Naive thymus-derived CD4-positive, alpha-beta T cell (primary cell): Measurements from ENCODE around the gene LCE2A. TPM values are rescaled to one million over a fixed set of nuclear protein-coding genes. Genes with fewer than 3 reads are reported as not detected.
"Not testable (repeated sequence)": the region's sequence is repeated elsewhere in the genome, so short reads cannot be mapped to it uniquely, and the experiment has no call there.

Experiments used
- ATAC-seq: fragments of 150-1000 bp; cut with Tn5 transposase; 2 replicates; pipeline ENCODE4 v1.10.0; 2021; ENCODE audit warnings: mild to moderate bottlenecking, moderate library complexity
- CTCF ChIA-PET: fragments of 350-600 bp; sonication (Branson Sonifier 250); formaldehyde crosslinking; loops from one replicate; lab custom pipeline; 2021; ENCODE audit warnings: antibody characterized with exemption; lab: Charles Lee
- POLR2A ChIA-PET: fragments of 350-600 bp; sonication (Branson Sonifier 250); formaldehyde crosslinking; loops from one replicate; lab custom pipeline; 2021; ENCODE audit warnings: antibody characterized with exemption, inconsistent platforms; lab: Charles Lee
- DNase-seq, 9 donors: peaks; one replicate each; pipeline versions ENCODE4 v3.0.0 to v3.0.0-alpha.2; 2020 to 2022; ENCODE audit warnings: mixed read lengths in 1 of 9
- H3K27ac ChIP-seq: one replicate; pipeline ENCODE4 v1.7.0; 2013; ENCODE audit warnings: mild to moderate bottlenecking, low read depth, low read length, moderate library complexity
- H3K27me3 ChIP-seq, 2 donors: one replicate each; pipeline ENCODE4 v1.7.0; 2013; ENCODE audit warnings: low read length in 2 of 2, mild to moderate bottlenecking in 2 of 2, moderate library complexity in 2 of 2; ENCODE audit not compliant: control insufficient read depth in 2 of 2, insufficient read depth in 2 of 2
- H3K36me3 ChIP-seq, 3 experiments: 1 replicate in 2 of 3; 2 replicates in 1 of 3; pipeline ENCODE4 v1.7.0; 2013; ENCODE audit warnings: low read length in 3 of 3, mild to moderate bottlenecking in 3 of 3, moderate library complexity in 1 of 3; ENCODE audit not compliant: insufficient read depth in 3 of 3, control insufficient read depth in 2 of 3
- H3K4me1 ChIP-seq, 2 donors: one replicate each; pipeline ENCODE4 v1.7.0; 2013; ENCODE audit warnings: low read length in 2 of 2, mild to moderate bottlenecking in 2 of 2, moderate library complexity in 1 of 2; ENCODE audit not compliant: control insufficient read depth in 2 of 2, insufficient read depth in 2 of 2
- H3K4me3 ChIP-seq: 2 replicates; pipeline ENCODE4 v1.7.0; 2013; ENCODE audit warnings: mild to moderate bottlenecking, low read length
- H3K9me3 ChIP-seq, 3 experiments: 1 replicate in 2 of 3; 2 replicates in 1 of 3; pipeline ENCODE4 v1.7.0; 2013; ENCODE audit warnings: low read length in 3 of 3; ENCODE audit not compliant: control insufficient read depth in 2 of 3
- H3K27ac Mint-ChIP-seq, 9 donors: one replicate each; pipeline ENCODE4 v1.8.0; 2020 to 2022; ENCODE audit warnings: mixed read lengths in 9 of 9, mild to moderate bottlenecking in 8 of 9, moderate library complexity in 5 of 9, inconsistent platforms in 2 of 9
- H3K27me3 Mint-ChIP-seq, 5 donors: one replicate each; pipeline ENCODE4 v1.8.0; 2021 to 2022; ENCODE audit warnings: mixed read lengths in 5 of 5, mild to moderate bottlenecking in 1 of 5
- H3K36me3 Mint-ChIP-seq, 5 donors: one replicate each; pipeline ENCODE4 v1.8.0; 2020 to 2022; ENCODE audit warnings: mixed read lengths in 5 of 5, mild to moderate bottlenecking in 3 of 5, inconsistent platforms in 1 of 5
- H3K4me1 Mint-ChIP-seq, 7 donors: one replicate each; pipeline ENCODE4 v1.8.0; 2020 to 2022; ENCODE audit warnings: mixed read lengths in 7 of 7, mild to moderate bottlenecking in 3 of 7, inconsistent platforms in 1 of 7
- H3K4me3 Mint-ChIP-seq, 10 donors: one replicate each; pipeline ENCODE4 v1.8.0; 2020 to 2022; ENCODE audit warnings: mild to moderate bottlenecking in 10 of 10, mixed read lengths in 10 of 10, moderate library complexity in 6 of 10, inconsistent platforms in 2 of 10
- H3K9me3 Mint-ChIP-seq, 11 donors: one replicate each; pipeline ENCODE4 v1.8.0; 2020 to 2022; ENCODE audit warnings: mixed read lengths in 11 of 11, mild to moderate bottlenecking in 4 of 11, inconsistent platforms in 1 of 11, moderate library complexity in 1 of 11
- intact Hi-C, 2 donors: fragments of 100-400 bp; cut with micrococcal nuclease; formaldehyde crosslinking; loops; one replicate each; pipeline ENCODE4 v1.15.1; 2023
- polyA plus RNA-seq, 2 donors: library from polyadenylated mRNA; unstranded; fragments of 300-500 nt; fragmentation: Illumina TruSeq; gene quantifications; one replicate each; pipeline ENCODE4 v1.2.3, GENCODE V29; 2021
- total RNA-seq, 6 experiments: library from RNA in 5 of 6; stranded (reverse) in 5 of 6; gene quantifications; 1 replicate in 5 of 6; 2 replicates in 1 of 6; pipeline ENCODE4 v1.2.3 and lab custom pipeline; 2021 to 2026

LCE2A gene
- total and polyA plus RNA-seq, 7 experiments from 2014 or later: not detected

GRCh38 chr1:152685823-152686222 lies 12.3 kb upstream of the LCE2A start, which contains the start of gene LCE2B:
Gene LCE2B, plus strand, starts transcription at chr1:152686123. Its CDS starts 721 bp downstream, at chr1:152686844.
- H3K27ac ChIP-seq, H3K27me3 ChIP-seq, H3K4me3 ChIP-seq, H3K9me3 ChIP-seq, H3K27ac Mint-ChIP-seq, H3K9me3 Mint-ChIP-seq, intact Hi-C loops, H3K36me3 ChIP-seq, H3K36me3 Mint-ChIP-seq, DNase-seq, POLR2A ChIA-PET, H3K4me1 Mint-ChIP-seq, ATAC-seq, H3K4me1 ChIP-seq, H3K4me3 Mint-ChIP-seq, CTCF ChIA-PET: not testable (repeated sequence)
- H3K27me3 Mint-ChIP-seq: peaks cover 5 to 69% (median 45%) of the 10 kb centered on the region in 5 donors

GRCh38 chr1:152699746-152700145 lies 1.6 kb downstream of the LCE2A start:
- H3K36me3 Mint-ChIP-seq: peaks cover 0 to 5% (median 0%) of the 10 kb centered on the region in 5 donors
- H3K9me3 Mint-ChIP-seq: peaks cover 0 to 8% (median 0%) of the 10 kb centered on the region in 11 donors
- DNase-seq: no peak
- peaks cover 5 to 18% (median 12%) of the 10 kb centered on the region in 5 donors for H3K27me3 Mint-ChIP-seq
- intact Hi-C loops: no loop called here
- Histone ChIP-seq H3K27ac (no peak overlapping the region), H3K4me1 (no peaks in the 10 kb centered on the region), H3K27me3 (no peaks in the 10 kb centered on the region), H3K36me3 (no peaks in the 10 kb centered on the region), H3K9me3 (no peaks in the 10 kb centered on the region), H3K4me3 (no peak overlapping the region)
- POLR2A ChIA-PET: no interaction called here
- H3K4me3 Mint-ChIP-seq: no peak overlapping the region
- CTCF ChIA-PET: no interaction called here
- H3K27ac Mint-ChIP-seq: no peak overlapping the region
- no peaks in the 10 kb centered on the region for H3K4me1 Mint-ChIP-seq
- ATAC-seq: no peak

GRCh38 chr1:152707860-152708259 lies 9.7 kb downstream of the LCE2A start, which contains the start of gene LCE4A:
Gene LCE4A, plus strand, starts transcription at chr1:152708160. Its CDS starts 916 bp downstream, at chr1:152709076.
- no peak within 1 kb of the TSS for H3K4me3 ChIP-seq
- H3K9me3 ChIP-seq: no peaks in the 10 kb centered on the region
- H3K36me3 ChIP-seq: no peaks in the 10 kb centered on the region
- H3K27ac ChIP-seq: no peak within 1 kb of the TSS
- DNase-seq (no peak), ATAC-seq (no peak)
- ChIA-PET CTCF (no interaction called here), POLR2A (no interaction called here)
- Mint-ChIP-seq H3K36me3 (peaks cover 0 to 5% (median 0%) of the 10 kb centered on the region in 5 donors), H3K27ac (no peak within 1 kb of the TSS), H3K27me3 (peaks cover 12 to 58% (median 35%) of the 10 kb centered on the region in 5 donors), H3K4me1 (no peaks in the 10 kb centered on the region), H3K9me3 (peaks cover 0 to 13% (median 2%) of the 10 kb centered on the region in 11 donors), H3K4me3 (no peak within 1 kb of the TSS)
- no peaks in the 10 kb centered on the region for H3K4me1 ChIP-seq
- peaks cover 0 to 4% of the 10 kb centered on the region in 2 donors for H3K27me3 ChIP-seq
- intact Hi-C loops: no loop called here

GRCh38 chr1:152718238-152718637 lies 20.1 kb downstream of the LCE2A start:
- peaks cover 2 to 30% (median 19%) of the 10 kb centered on the region in 5 donors for H3K27me3 Mint-ChIP-seq
- ATAC-seq: no peak
- ChIA-PET POLR2A (no interaction called here), CTCF (interaction anchor here (0.6 kb wide), 1 partner anchor 147 kb away, joined by 3 read pairs; no protein-coding TSS in a partner anchor)
- H3K4me1 Mint-ChIP-seq: no peaks in the 10 kb centered on the region
- Histone ChIP-seq H3K4me1 (no peaks in the 10 kb centered on the region), H3K27ac (no peak overlapping the region), H3K9me3 (no peaks in the 10 kb centered on the region), H3K4me3 (no peak overlapping the region), H3K36me3 (no peaks in the 10 kb centered on the region), H3K27me3 (no peaks in the 10 kb centered on the region)
- no peak overlapping the region for H3K27ac Mint-ChIP-seq
- H3K4me3 Mint-ChIP-seq: no peak overlapping the region
- no peaks in the 10 kb centered on the region for H3K36me3 Mint-ChIP-seq
- DNase-seq: no peak
- intact Hi-C loops: no loop called here
- H3K9me3 Mint-ChIP-seq: peaks cover 0 to 8% (median 0%) of the 10 kb centered on the region in 11 donors

GRCh38 chr1:152725261-152725660 lies 27.1 kb downstream of the LCE2A start:
- intact Hi-C loops: no loop called here
- POLR2A ChIA-PET: no interaction called here

GRCh38 chr1:152728986-152729385 lies 30.8 kb downstream of the LCE2A start:
- Histone ChIP-seq H3K27ac (no peak overlapping the region), H3K9me3 (no peaks in the 10 kb centered on the region), H3K36me3 (no peaks in the 10 kb centered on the region), H3K4me1 (no peaks in the 10 kb centered on the region), H3K4me3 (no peak overlapping the region), H3K27me3 (no peaks in the 10 kb centered on the region)
- no peak for DNase-seq
- Mint-ChIP-seq H3K27ac (no peak overlapping the region), H3K36me3 (no peaks in the 10 kb centered on the region), H3K27me3 (peaks cover 4 to 28% (median 11%) of the 10 kb centered on the region in 5 donors), H3K4me1 (no peaks in the 10 kb centered on the region), H3K4me3 (no peak overlapping the region), H3K9me3 (peaks cover 0 to 1% (median 0%) of the 10 kb centered on the region in 11 donors)
- ATAC-seq: no peak
- POLR2A ChIA-PET: no interaction called here
- CTCF ChIA-PET: no interaction called here
- intact Hi-C loops: no loop called here

More at GRCh38 chr1:152725261-152725660, 27.1 kb downstream of the LCE2A start:
- Mint-ChIP-seq H3K27ac (no peak overlapping the region), H3K27me3 (peaks cover 0 to 27% (median 16%) of the 10 kb centered on the region in 5 donors), H3K9me3 (peaks cover 0 to 3% (median 0%) of the 10 kb centered on the region in 11 donors), H3K4me1 (no peaks in the 10 kb centered on the region), H3K4me3 (no peak overlapping the region), H3K36me3 (no peaks in the 10 kb centered on the region)
- CTCF ChIA-PET: no interaction called here
- Histone ChIP-seq H3K36me3 (no peaks in the 10 kb centered on the region), H3K4me1 (no peaks in the 10 kb centered on the region), H3K27ac (no peak overlapping the region), H3K4me3 (no peak overlapping the region), H3K9me3 (no peaks in the 10 kb centered on the region), H3K27me3 (no peaks in the 10 kb centered on the region)
- DNase-seq (no peak), ATAC-seq (no peak)

GRCh38 chr1:152735648-152736047 lies 37.5 kb downstream of the LCE2A start:
- Histone ChIP-seq H3K27me3 (peaks cover 0 to 4% of the 10 kb centered on the region in 2 donors), H3K9me3 (no peaks in the 10 kb centered on the region), H3K4me3 (no peak overlapping the region), H3K4me1 (no peaks in the 10 kb centered on the region), H3K36me3 (no peaks in the 10 kb centered on the region), H3K27ac (no peak overlapping the region)
- Mint-ChIP-seq H3K9me3 (peaks cover 0 to 4% (median 0%) of the 10 kb centered on the region in 11 donors), H3K27me3 (peaks cover 3 to 45% (median 42%) of the 10 kb centered on the region in 5 donors), H3K27ac (no peak overlapping the region), H3K36me3 (no peaks in the 10 kb centered on the region), H3K4me3 (no peak overlapping the region), H3K4me1 (no peaks in the 10 kb centered on the region)
- ChIA-PET CTCF (no interaction called here), POLR2A (no interaction called here)
- intact Hi-C loops: no loop called here
- DNase-seq (no peak), ATAC-seq (no peak)
